NCI-H226 (cell line): Measurements from ENCODE around the gene QDPR.
"Not testable (repeated sequence)": the region's sequence is repeated elsewhere in the genome, so short reads cannot be mapped to it uniquely, and the experiment has no call there.

Experiments used
- DNase-seq: peaks from one replicate; pipeline ENCODE4 v3.0.0-alpha.2; 2015

QDPR gene

GRCh38 chr4:17489721-17490120 lies 22.2 kb downstream of the QDPR start:
- DNase-seq: no peak

- DNase-seq: no peak
These were observed 22.8 kb downstream of the QDPR start for GRCh38 chr4:17489123-17489522.

DNA sequence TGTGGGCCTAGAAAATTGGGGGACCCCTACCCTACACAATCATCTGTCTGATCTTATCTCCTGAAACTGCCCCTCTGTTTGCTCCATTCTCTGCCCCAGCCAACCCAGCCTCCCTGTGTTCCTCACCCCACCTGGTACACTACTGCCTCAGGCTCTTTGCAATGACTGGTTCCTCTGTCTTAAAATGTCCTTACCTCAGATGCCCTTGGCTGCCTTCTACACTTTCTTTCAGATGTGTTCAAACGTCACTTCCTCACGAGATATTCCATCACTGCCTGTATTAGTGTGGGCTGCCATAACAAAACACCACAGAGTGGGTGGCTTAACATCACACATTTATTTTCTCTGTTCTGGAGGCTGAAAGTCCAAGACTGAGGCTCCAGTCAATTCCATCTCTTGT lies 29.2 kb downstream of the QDPR start:
- DNase-seq: no peak

DNA sequence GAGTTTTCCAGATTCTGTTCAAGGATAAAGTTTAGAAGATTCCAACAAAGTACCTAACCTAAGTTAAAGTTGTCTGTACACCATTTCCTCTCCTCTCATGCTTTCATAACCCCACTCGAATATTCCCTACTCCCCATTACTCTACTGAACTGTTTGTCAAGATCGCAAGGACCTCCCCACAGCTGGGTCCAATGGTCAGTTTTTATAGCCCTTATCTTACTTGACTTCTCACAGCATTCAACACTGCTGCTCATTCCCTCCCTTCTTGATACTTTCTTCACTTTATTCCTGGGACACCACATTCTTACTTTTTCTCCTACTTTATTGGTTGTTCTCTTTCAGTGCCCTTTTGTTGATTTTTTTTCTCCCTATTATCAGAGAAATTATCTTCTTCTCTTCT lies 30.9 kb downstream of the QDPR start:
- no peak for DNase-seq

GRCh38 chr4:17480210-17480927 lies 31.5 kb downstream of the QDPR start:
- no peak for DNase-seq

DNA sequence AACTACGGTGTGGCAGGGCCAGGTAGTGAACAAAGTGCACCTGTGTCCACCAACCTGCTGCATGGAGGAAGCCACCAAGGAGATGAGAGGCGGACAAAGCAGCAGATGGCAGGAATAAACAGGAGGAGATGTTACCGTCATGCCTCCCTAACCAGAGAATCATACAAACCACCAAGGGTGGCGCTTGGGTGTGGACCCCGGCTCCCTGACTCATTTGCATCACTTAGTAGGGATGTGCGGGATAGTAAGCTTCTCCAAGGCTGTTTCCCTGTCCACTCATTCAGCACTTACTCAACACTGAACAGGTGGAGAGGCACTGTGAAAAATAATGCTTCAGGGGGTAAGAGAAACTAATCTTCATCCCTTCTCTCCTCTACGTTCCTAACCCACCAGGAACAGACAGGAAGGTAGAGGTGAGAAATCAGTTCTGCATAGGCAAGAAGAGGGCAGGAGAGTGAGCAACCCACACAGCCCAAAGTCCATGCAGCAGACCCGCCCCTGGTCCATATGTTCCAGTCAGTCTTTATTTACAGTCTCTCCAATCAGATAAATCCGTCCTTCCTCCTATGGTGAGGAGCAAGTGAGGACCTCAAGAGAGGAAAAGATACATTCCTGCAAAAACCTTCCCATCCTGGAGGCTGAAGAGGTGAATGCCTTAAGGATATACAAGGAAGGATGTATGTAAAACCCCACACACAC lies 34.0 kb downstream of the QDPR start:
- DNase-seq: no peak

- no peak for DNase-seq
These were observed 35.0 kb downstream of the QDPR start for GRCh38 chr4:17476853-17477252.

- DNase-seq: peak; percentile 26
These were observed 36.4 kb downstream of the QDPR start for GRCh38 chr4:17475481-17475880.

- peak; percentile 57 for DNase-seq
These were observed 41.8 kb downstream of the QDPR start for GRCh38 chr4:17469931-17470674.

- DNase-seq: no peak
These were observed 43.2 kb downstream of the QDPR start for GRCh38 chr4:17468619-17469221.

GRCh38 chr4:17463606-17464005 lies 48.3 kb downstream of the QDPR start:
- DNase-seq: no peak

DNA sequence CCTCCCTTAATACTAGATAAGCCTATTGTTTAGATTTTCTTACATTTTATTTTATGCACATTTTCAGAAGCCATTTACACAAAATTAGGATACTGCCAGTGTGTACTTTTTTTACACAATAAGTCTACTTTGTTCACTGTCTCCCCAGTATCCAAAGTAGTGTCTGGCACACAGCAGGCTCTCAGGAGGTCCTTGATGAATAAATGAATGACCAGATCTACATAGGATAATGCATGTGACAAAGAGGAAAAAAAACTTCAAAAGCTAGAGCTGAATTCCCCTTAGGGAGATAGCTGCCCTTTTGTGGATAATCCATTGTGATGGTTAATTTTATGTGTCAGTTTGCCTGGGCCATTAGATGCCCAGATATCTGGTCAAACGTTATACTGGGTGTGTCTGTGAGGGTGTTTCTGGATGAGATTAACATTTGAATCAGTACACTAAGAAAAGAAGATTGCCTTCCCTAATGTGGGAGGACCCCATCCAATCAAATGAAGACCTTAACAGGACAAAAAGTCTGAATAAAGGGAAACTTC lies 61.6 kb downstream of the QDPR start:
- DNase-seq: no peak

GRCh38 chr4:17448689-17449088 lies 63.2 kb downstream of the QDPR start:
- DNase-seq: peak; percentile 47

GRCh38 chr4:17447675-17448298 lies 64.1 kb downstream of the QDPR start:
- DNase-seq: peak; percentile 65

DNA sequence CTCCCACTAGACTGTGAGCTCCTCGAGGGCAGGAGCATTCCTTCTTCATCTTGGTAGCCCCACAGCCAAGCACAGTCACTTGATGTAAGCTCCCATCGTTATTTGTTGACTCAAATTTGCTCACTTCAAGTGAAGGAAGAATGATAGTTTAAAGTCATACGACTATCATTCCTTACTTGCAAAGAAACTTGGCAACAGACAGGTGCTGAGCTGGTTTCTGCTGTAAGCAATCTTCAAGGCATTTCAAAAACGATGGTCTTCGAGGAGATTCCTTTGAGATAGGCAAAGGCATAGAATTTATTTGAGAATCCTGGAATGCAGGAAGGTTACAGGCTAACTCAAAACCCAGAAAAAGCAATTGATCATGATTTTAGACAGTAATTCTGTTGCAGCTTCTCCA lies 64.8 kb downstream of the QDPR start:
- peak; percentile 54 for DNase-seq

GRCh38 chr4:17442477-17442876 lies 69.4 kb downstream of the QDPR start:
- DNase-seq: not testable (repeated sequence)

- no peak for DNase-seq
These were observed 74.5 kb downstream of the QDPR start for GRCh38 chr4:17437396-17437795.

- DNase-seq: no peak
These were observed 75.2 kb downstream of the QDPR start for GRCh38 chr4:17436750-17437090.
